HG03378 (cell line): ENCODE results near the gene FOCAD.

ENCODE experiments used
- ATAC-seq: cut with Tn5 transposase; IDR thresholded peaks from one replicate; pipeline ENCODE4 v1.9.1; 2021; ENCODE audit warnings: mild to moderate bottlenecking, moderate library complexity; ENCODE audit not compliant: unreplicated experiment

Gene FOCAD

DNA sequence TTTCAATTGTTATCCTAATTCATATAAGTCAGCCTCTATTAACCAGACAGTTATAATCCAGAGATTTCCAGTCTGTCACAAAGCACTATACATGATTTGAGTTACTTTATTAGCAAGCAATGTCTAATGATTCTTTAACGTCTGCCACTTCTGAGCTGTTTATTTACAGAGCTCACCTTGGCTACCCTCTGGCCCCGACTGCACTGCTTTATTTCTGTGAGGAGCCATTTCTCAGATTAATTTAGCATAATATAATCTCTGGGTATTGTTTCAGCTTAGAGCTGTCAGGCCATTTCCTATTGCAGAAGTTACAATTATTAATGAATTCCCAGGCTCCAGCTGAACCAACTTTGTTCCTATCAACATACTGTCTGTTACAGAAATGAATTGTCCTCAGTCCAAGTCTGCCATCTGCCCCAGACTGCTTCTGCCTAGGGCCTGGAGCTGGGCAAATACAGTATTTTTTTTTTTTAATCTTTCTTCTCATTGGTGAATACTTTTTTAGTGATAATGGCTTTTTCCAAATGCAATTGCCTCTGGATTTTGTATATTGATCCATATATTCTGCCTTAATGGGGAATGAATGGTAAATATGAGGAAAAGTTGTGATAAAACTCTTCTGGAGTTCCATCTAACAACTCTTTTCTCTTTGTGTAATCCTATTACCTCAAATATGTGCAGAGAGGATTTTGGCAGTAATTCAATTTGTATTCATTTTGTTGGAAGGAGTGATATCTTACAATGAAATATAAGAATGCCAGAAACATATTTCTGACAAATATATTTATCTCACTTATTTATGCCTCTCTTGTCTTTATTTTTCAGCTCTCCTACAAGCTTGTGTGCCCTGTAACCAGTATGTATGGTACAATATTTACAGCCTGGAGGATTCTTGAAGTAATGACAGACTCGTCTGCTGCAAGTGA is 104.7 kb downstream of the FOCAD start:
- no peak for ATAC-seq

GRCh38 chr9:20790721-20791120 is 106.7 kb downstream of the FOCAD start:
- no peak for ATAC-seq

- no peak for ATAC-seq
Observed at GRCh38 chr9:20791682-20792081, 107.6 kb downstream of the FOCAD start.

- no peak for ATAC-seq
Observed at GRCh38 chr9:20804489-20805250, 120.6 kb downstream of the FOCAD start.

DNA sequence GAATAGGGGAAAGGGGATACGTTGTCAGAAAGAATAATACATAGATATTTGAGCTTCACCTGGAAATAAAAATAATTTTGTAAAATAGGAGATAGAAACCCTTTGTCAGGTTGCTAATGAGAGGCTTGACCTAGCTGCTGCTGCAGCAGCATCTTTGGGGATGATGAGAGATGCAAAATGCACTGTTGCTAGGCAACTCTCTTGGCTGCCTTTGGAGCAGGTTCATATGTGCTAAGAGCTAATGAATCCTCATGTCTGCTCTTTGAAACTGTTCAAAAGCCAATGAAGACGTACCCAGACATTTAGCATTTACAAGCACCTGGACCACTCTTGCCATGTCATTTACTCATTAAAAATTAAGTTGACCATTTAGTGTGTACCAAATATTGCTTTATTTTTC is 121.7 kb downstream of the FOCAD start:
- ATAC-seq, result no peak

DNA sequence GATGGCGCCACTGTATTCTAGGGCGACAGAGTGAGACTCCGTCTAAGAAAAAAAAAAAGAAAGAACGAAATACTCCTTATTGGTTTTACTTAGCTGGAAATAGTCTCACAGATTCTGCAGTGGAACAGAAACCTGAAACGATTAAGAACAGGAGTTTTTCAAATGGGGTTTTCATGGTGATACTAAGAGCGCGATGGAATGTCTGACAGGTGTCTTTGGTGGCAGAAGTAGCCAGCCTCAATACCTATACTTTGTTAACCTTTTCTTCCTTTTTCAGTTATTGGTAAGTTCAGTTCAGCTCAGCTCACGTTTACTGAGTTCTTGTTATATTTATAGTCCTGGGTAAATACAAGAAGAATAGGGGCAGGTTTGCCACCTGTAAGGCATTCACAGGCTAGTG is 123.9 kb downstream of the FOCAD start:
- ATAC-seq, result no peak

- no peak for ATAC-seq
Observed at GRCh38 chr9:20811872-20812271, 127.8 kb downstream of the FOCAD start.

DNA sequence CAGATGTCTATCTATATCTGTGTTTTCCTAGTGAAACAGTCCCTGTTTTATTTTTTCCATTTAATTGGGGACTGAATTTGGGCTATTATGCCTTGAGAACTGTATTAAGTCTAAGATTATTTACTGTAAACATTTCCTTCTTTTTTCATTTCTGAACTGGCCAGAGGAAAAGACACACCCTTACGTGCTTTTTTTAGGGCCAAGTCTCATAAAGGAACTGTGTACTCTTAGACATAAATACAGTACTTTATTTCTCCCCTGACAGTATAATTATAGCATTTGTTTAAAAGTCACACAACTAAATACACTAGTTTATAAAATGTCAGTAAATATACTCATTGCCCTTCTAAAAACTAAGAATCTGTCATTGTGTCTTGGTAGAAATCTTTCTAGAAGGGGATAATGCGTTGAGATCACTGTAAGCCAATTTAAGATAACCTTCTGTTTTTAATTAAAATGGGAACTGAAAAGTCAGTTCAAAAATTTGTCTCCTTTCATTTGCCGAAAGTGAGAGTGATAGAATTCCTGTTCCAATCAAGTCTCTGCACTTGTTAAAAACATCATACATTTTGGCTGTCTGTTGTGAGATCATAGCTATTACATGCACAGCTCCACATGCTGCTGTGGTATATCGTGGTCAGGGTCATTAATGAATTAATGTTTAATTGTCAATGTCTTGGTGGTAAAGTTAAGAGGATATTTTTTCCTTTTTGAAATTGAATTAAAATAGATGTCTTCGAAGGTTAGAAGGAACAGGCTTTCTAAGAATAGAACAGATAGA is 132.1 kb downstream of the FOCAD start:
- ATAC-seq, result no peak

DNA sequence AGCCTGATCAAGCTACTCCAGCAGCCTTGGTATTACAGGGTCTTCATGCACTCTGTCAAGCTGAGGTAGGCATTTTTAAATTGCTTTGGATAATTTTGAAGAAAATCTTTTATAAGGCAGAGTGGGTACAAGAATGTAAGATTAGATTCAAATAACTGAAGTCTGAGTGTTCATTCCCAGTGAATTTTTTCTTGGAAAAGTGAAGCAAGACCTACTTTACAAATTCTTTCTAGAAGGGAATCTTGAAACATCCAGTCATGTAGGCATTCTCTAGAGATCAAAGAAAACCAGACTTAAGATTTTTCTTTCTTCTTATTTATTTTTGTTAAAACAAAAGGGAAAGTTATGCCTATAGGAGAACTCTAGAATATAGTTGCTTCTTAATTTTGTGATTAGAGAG is 139.0 kb downstream of the FOCAD start:
- ATAC-seq, result no peak

- ATAC-seq, result no peak
Observed at GRCh38 chr9:20831028-20831427, 147.0 kb downstream of the FOCAD start.

- no peak for ATAC-seq
Observed at GRCh38 chr9:20832775-20833174, 148.7 kb downstream of the FOCAD start.

DNA sequence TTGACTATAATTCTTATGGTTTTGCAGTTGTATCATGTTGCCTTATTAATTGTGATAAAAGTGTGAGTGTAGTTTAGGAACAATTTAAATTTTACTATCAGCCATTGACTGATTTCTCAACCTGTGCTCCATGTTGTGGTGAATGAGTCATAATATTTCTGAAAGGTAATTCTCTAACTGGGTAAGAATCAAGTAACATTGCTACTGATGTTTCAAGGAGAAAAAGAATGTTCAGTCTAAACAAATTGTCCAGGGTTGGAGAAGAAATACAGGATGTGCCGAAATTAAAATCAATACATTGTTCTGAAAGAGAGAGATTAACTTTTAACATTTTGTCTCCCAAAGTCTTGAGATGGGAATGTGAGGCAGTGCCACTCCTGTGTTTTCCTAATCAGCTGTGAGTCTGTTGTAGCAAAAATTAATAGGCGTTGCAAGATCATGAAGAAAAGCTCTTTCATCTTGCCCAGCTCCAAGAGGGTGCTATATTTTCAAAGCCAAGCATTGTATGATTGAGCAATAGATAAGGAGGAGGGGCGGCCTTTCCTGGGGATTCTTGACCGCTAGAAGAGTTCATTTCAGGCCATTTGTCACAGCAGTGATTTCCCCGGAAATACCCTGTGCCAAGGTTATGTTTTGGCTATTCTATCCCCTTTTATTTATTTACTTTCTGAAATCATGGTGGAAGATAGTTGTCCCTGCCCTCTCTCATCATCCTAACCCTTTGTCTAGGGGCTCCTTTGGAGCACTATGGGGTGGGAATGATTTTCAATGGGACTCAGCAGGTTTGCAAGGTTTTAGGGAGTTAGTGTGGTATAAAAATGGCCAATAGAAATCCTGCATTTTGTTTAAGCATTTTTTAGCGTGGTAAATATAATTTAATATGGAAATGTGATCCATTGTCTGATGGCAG is 151.6 kb downstream of the FOCAD start:
- ATAC-seq, result no peak

- ATAC-seq, result no peak
Observed at GRCh38 chr9:20837166-20837565, 153.1 kb downstream of the FOCAD start.

DNA sequence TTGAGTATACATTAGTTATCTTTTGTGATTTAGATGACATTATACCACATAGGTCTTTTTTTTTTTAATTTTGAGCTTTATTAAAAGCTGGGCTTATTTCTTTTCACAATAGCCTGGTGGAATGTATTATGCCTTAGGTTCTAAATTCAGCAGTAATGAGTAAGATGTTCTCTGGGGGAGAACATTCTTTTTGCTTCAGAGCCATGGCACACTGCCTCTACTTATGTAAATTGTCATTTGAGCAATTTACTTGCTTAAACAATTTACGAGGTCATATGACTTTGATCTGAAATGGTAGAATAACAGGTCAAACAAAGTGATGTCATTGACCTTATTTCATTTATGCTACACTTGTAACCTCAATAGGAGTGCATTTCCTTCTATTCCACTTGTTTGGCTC is 154.2 kb downstream of the FOCAD start:
- no peak for ATAC-seq

DNA sequence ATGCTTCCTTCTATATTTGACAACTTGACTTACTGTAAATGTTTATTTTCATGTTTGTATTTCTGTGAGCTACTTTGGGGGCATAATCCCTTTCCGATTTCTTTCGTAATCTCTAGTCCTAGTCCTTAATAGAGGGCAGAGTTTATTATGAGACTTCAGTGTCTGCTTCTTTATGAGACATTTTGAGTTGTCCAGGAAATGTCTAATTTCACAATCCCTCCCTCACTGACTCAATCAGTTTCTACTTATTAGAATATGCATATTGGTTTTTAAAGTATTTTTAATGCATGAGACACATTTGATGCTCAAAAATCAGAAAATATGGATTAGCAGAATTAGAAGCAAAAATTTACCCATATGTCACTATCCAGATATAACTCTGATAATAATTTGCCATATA is 160.9 kb downstream of the FOCAD start:
- ATAC-seq, result no peak

GRCh38 chr9:20848490-20848889 is 164.4 kb downstream of the FOCAD start:
- ATAC-seq, result no peak

DNA sequence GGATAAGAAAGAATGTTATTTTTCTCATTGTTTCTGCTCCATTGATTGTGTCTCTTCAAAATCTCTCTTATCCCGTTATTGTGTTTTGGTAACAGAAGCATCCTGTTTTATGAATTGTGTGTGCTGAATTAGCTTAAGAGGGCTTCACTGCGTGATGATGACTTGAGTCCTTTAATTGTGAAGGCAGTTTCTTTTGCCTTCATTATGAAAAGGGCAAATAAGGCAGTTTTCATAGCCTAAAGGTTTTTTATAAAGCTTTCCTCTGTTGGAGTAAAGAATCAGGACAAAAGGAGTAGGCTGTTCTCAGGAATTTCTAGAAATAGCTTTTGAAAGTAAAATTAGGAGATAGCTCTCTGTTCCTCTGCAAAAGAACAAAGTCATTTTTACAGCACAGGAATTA is 169.8 kb downstream of the FOCAD start:
- no peak for ATAC-seq

GRCh38 chr9:20854444-20854843 is 170.4 kb downstream of the FOCAD start:
- ATAC-seq, result no peak

- ATAC-seq, result no peak
Observed at GRCh38 chr9:20863945-20864344, 179.9 kb downstream of the FOCAD start.

GRCh38 chr9:20865347-20865746 is 181.3 kb downstream of the FOCAD start:
- no peak for ATAC-seq
